ENCODE data around the gene ANKEF1. TPM values are rescaled to one million over a fixed set of nuclear protein-coding genes. Genes with fewer than 3 reads are reported as not detected.

ANKEF1 gene
- total and polyA plus RNA-seq, 10 of the 15 experiments (the other 5 are each of a cell fraction or from before 2014, with no cell fraction given) = 0.04 to 3.0 (median 0.89) TPM

- SMC1A ChIA-PET (ENCODE audit: uncharacterized antibody, unreplicated experiment) = no interaction called here
- Histone ChIP-seq H3K4me3 (no peak overlapping the region), H3K4me1 (ENCODE audit: control insufficient read depth, insufficient read depth, low read length) (peaks cover 6% of the 10 kb centered on the region), H3K4me2 (ENCODE audit: control insufficient read depth, insufficient read depth) (no peak overlapping the region), H3K27me3 (replicated peaks in 1 of 2; ENCODE audit: control insufficient read depth in 2 of 2, insufficient read depth in 2 of 2, low read length in 1 of 2) (peaks cover 0 to 2% of the 10 kb centered on the region in 2 experiments; a peak in 1 of 4 replicates), H3K36me3 (ENCODE audit: control insufficient read depth in 2 of 2, insufficient read depth in 2 of 2, low read length in 1 of 2) (no peaks in the 10 kb centered on the region), H3K9me3 (replicated peaks; ENCODE audit: control insufficient read depth, insufficient read depth, low read length) (no peaks in the 10 kb centered on the region), H2AFZ (ENCODE audit: control insufficient read depth, low read depth, low read length) (no peak overlapping the region), H4K20me1 (ENCODE audit: control insufficient read depth, insufficient read depth) (no peaks in the 10 kb centered on the region), H3K79me2 (ENCODE audit: control insufficient read depth, insufficient read depth, low read length) (no peaks in the 10 kb centered on the region), H3K27ac (ENCODE audit: control insufficient read depth, insufficient read depth) (no peak overlapping the region), H3K9ac (ENCODE audit: control insufficient read depth, insufficient read depth, low read length) (no peak overlapping the region)
- no peak for FAIRE-seq
- in situ Hi-C loops (cut with MboI) (no loop called here), intact Hi-C loops (cut with micrococcal nuclease; ENCODE audit: unreplicated experiment) (no loop called here)
- BruUV-seq (replicated peaks) = no TSS peak
- no peak for TF ChIP-seq SIX5 (IDR thresholded peaks at IDR 0.05; ENCODE audit: low read depth, low read length, severe bottlenecking)
- no peak for TF ChIP-seq SUZ12 (IDR thresholded peaks at IDR 0.05; ENCODE audit: unreplicated experiment)
- no peak for TF ChIP-seq CHD4 (IDR thresholded peaks at IDR 0.05)
- TF ChIP-seq BACH1 (IDR thresholded peaks at IDR 0.05; ENCODE audit: borderline replicate concordance) = no peak
- TF ChIP-seq ZNF207 (IDR thresholded peaks at IDR 0.05; ENCODE audit: borderline replicate concordance) = no peak
- no peak for TF ChIP-seq TCF12 (IDR thresholded peaks at IDR 0.05; ENCODE audit: low read depth, low read length)
- TF ChIP-seq SIN3A (IDR thresholded peaks at IDR 0.05; ENCODE audit: low read depth, low read length) = no peak
- TF ChIP-seq GATAD2B (conservative IDR thresholded peaks at IDR 0.05; ENCODE audit: low read depth) = no peak
- TF ChIP-seq CREB1 (IDR thresholded peaks at IDR 0.05; ENCODE audit: low read depth) = no peak
- no peak for TF ChIP-seq BHLHE40 (IDR thresholded peaks at IDR 0.05; ENCODE audit: borderline replicate concordance in 1 of 2, low read depth in 2 of 2, low read length in 1 of 2)
- no peak for TF ChIP-seq YY1 (IDR thresholded peaks at IDR 0.05; ENCODE audit: low read depth, low read length)
- TF ChIP-seq SMAD1 (IDR thresholded peaks at IDR 0.05; ENCODE audit: low read depth, partially characterized antibody) = no peak
- TF ChIP-seq TAF1 (IDR thresholded peaks at IDR 0.05; ENCODE audit: borderline replicate concordance, low read depth, low read length) = no peak
- TF ChIP-seq SP1 (IDR thresholded peaks at IDR 0.05; ENCODE audit: low read depth, low read length) = no peak
- no peak for TF ChIP-seq ATF7 (IDR thresholded peaks at IDR 0.05; ENCODE audit: low read depth)
- no peak for TF ChIP-seq IKZF2 (IDR thresholded peaks at IDR 0.05)
- TF ChIP-seq CUX1 (IDR thresholded peaks at IDR 0.05; ENCODE audit: insufficient replicate concordance, low read depth, low read length) = no peak
- ATAC-seq = no peak
- RAD21 ChIA-PET (ENCODE audit: unreplicated experiment) = no interaction called here
- no peak for DNase-seq (ENCODE audit: low read depth, low spot score)
- CTCF ChIA-PET = no interaction called here
- WGBS (ENCODE audit: insufficient coverage, insufficient replicate concordance, low lambda C conversion rate, missing lambda C conversion rate) = 54% methylated on average over 2 of the region's 2 CpGs
- POLR2A ChIA-PET = no interaction called here
Measured at GRCh38 chr20:10059006-10059405, 24.2 kb downstream of the ANKEF1 start.

Measured in GM12878 (cell line).